GM18870 (cell line): ENCODE measurements around the gene UBASH3A.

Experiments
- ATAC-seq: cut with Tn5 transposase; IDR thresholded peaks from one replicate; pipeline ENCODE4 v1.9.1; 2021; ENCODE audit warnings: moderate library complexity; ENCODE audit not compliant: unreplicated experiment

UBASH3A gene

GRCh38 chr21:42486072-42486471 is 82.4 kb downstream of the UBASH3A start:
- ATAC-seq, result no peak

GRCh38 chr21:42486531-42486930 is 82.8 kb downstream of the UBASH3A start:
- no peak for ATAC-seq

GRCh38 chr21:42489006-42489563 is 85.4 kb downstream of the UBASH3A start:
- no peak for ATAC-seq

GRCh38 chr21:42489991-42490390 is 86.3 kb downstream of the UBASH3A start:
- ATAC-seq, result no peak

GRCh38 chr21:42490720-42491119 is 87.0 kb downstream of the UBASH3A start:
- ATAC-seq, result no peak

- no peak for ATAC-seq
These were observed 87.6 kb downstream of the UBASH3A start for GRCh38 chr21:42491328-42491727.

- no peak for ATAC-seq
These were observed 88.5 kb downstream of the UBASH3A start for GRCh38 chr21:42492201-42492600.

GRCh38 chr21:42493109-42494060 is 89.7 kb downstream of the UBASH3A start:
- ATAC-seq, result no peak

- ATAC-seq, result no peak
These were observed 91.3 kb downstream of the UBASH3A start for GRCh38 chr21:42495027-42495426.

- ATAC-seq, result peak; percentile 10
These were observed 92.0 kb downstream of the UBASH3A start for GRCh38 chr21:42495765-42496119.

GRCh38 chr21:42496120-42496838 is 92.6 kb downstream of the UBASH3A start, which contains the start of gene RSPH1:
Gene RSPH1 (minus strand): TSS chr21:42496224. CDS start chr21:42496186, 38 bp downstream.
- ATAC-seq, result peak; percentile 94

GRCh38 chr21:42496839-42497202 is 93.1 kb downstream of the UBASH3A start:
- ATAC-seq, result no peak
